Measurements from ENCODE around the gene UGT1A7.

DNA sequence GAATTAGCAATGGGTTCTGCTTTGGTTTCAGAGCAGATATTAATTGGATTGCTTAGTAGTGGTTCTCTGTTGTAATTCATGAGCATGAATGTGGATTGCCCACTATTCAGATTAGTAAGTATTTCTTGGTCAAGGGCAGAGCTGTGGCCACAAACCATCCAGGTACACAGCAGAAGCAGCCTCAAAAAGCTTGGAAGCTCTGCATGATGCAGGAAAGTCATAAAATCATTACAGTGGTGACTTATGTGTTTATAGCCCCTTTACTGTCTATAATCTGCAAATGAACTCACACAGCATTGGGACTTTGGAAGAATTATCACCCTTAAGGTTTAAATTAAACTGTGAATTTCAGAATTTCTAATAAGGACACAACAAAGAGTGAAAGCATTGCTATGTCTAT, 76.4 kb downstream of the UGT1A7 start:
- no peak for TF ChIP-seq CTCF (IDR thresholded peaks at IDR 0.05)
- no peak for TF ChIP-seq POLR2A (IDR thresholded peaks at IDR 0.05)
